ENCODE results near the gene PCP4L1. TPM values are rescaled to one million over a fixed set of nuclear protein-coding genes. Genes with fewer than 3 reads are reported as not detected.

The PCP4L1 gene
- total RNA-seq, 1 donor from 2014 or later: not detected

DNA sequence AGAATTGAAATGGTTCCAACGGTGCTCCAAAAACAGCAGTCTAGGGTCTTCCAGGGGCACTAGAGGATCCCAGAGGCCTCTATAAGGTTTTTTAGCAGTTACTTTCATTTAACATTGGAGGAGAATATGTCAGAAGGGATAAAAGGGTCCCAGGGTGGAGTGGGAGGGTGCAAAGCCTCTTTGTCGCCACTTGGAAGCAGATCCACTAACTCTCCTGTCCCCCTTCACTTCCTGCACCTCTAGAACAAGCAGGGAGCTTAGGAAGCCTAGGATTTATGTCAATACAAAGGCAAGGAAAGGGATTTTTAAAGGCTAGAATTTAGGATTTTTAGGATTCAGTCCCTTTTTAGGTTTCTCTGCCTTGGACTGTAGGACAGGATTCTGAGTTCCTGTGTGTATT lies 8.3 kb downstream of the PCP4L1 start:
- DNase-seq (ENCODE audit: low spot score in 2 of 2): no peak
- intact Hi-C loops (cut with DNase I): no loop called here
- Histone ChIP-seq H3K9me3 (no peaks in the 10 kb centered on the region), H3K27ac (no peak overlapping the region), H3K4me1 (no peaks in the 10 kb centered on the region), H3K4me3 (no peak overlapping the region), H3K36me3 (no peaks in the 10 kb centered on the region), H3K27me3 (no peaks in the 10 kb centered on the region)
- TF ChIP-seq, protein P1, sequence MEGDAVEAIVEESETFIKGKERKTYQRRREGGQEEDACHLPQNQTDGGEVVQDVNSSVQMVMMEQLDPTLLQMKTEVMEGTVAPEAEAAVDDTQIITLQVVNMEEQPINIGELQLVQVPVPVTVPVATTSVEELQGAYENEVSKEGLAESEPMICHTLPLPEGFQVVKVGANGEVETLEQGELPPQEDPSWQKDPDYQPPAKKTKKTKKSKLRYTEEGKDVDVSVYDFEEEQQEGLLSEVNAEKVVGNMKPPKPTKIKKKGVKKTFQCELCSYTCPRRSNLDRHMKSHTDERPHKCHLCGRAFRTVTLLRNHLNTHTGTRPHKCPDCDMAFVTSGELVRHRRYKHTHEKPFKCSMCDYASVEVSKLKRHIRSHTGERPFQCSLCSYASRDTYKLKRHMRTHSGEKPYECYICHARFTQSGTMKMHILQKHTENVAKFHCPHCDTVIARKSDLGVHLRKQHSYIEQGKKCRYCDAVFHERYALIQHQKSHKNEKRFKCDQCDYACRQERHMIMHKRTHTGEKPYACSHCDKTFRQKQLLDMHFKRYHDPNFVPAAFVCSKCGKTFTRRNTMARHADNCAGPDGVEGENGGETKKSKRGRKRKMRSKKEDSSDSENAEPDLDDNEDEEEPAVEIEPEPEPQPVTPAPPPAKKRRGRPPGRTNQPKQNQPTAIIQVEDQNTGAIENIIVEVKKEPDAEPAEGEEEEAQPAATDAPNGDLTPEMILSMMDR (IDR thresholded peaks at IDR 0.05): no peak

DNA sequence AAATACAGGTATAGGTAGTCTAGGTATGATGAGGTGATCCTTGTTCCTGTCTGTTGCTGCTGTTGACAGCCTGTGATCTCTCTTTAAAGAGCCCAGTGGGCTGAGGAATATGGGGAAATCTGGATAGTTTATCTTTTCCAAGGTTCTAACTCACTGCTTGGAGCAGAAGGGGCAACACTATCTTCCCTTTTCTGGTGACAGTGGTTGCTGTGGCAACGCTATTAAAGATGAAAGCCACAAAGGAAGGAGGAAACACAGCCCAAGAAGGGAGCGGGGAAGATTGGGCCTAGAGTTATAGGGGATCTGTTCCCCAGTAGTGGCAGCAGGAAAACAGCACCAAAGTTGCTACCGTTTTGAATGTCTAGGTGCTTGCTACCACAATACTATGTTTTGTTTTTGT lies 8.8 kb downstream of the PCP4L1 start:
- intact Hi-C loops (cut with DNase I): no loop called here
- no peak for DNase-seq (ENCODE audit: low spot score in 2 of 2)
- H3K36me3 ChIP-seq: no peaks in the 10 kb centered on the region
- H3K9me3 ChIP-seq: no peaks in the 10 kb centered on the region
- no peaks in the 10 kb centered on the region for H3K27me3 ChIP-seq
- H3K4me1 ChIP-seq: no peaks in the 10 kb centered on the region
- no peak overlapping the region for H3K27ac ChIP-seq
- TF ChIP-seq, protein P1 (IDR thresholded peaks at IDR 0.05): no peak
- no peak overlapping the region for H3K4me3 ChIP-seq

DNA sequence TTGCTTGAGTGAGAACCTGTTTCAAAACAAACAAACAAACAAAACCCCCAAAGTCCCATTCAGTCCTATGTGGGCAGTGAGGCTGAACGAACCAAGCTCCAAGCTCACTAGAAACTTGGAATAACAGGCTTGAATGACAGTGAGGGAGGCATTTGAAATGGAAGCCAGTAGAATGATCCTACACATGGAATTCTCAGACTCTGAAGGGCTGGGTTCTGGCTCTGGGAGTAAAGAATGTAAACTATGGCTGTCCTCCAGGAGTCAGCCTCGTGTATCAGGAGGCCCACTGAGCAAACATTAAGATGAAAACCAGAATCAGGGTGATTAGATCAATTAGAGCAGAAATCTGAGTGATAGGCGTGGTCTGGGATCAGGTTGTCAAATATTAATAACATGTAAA lies 14.9 kb downstream of the PCP4L1 start:
- TF ChIP-seq, protein P1 (IDR thresholded peaks at IDR 0.05): no peak
- Histone ChIP-seq H3K36me3 (no peaks in the 10 kb centered on the region), H3K9me3 (no peaks in the 10 kb centered on the region), H3K4me1 (no peaks in the 10 kb centered on the region), H3K4me3 (no peak overlapping the region), H3K27ac (no peak overlapping the region), H3K27me3 (no peaks in the 10 kb centered on the region)
- no peak for DNase-seq (ENCODE audit: low spot score in 2 of 2)
- intact Hi-C loops (cut with DNase I): no loop called here

DNA sequence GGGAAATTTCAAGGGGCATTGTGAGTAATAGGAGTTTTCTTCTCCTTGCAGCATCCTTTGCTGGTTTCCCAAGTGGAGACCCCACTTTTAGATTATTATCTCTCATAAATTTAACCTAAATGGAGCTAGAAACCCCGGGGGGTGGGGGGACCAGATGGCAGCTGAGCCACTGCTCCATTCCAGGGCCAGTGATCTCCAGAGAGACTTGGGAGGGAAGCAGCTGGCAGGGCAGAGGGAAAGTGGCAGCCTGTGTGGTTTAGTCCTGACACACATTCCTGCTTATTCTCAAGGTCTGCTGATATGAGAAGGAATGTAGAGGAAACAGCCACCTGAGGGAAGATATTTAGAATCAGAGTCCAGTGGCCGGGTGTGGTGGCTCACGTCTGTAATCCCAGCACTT lies 16.3 kb downstream of the PCP4L1 start:
- TF ChIP-seq, protein P1 (IDR thresholded peaks at IDR 0.05): no peak
- no peak for DNase-seq (ENCODE audit: low spot score in 2 of 2)
- no peak overlapping the region for H3K27ac ChIP-seq
- no peaks in the 10 kb centered on the region for H3K36me3 ChIP-seq
- no peaks in the 10 kb centered on the region for H3K27me3 ChIP-seq
- H3K4me3 ChIP-seq: no peak overlapping the region
- no peaks in the 10 kb centered on the region for H3K4me1 ChIP-seq
- intact Hi-C loops (cut with DNase I): no loop called here
- H3K9me3 ChIP-seq: no peaks in the 10 kb centered on the region

DNA sequence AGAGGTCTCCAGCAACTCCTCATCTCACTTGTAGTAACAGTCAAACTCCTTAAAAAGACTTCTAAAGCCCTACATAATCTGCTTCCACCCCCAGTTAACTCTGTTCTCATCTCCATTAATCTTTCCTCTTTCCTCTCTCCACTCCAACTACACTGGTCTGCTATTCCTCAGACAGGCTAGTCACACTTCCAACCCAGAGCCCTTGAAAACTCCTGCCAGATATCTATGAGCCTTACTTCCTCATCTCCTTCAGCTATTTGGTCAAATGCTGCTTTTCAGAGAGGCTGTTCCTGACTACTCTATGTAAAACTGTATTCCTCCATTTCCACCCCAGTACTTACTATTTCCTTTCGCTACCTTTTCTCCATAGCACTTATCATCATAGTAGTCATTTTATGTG lies 24.4 kb downstream of the PCP4L1 start:
- TF ChIP-seq, protein P1 (IDR thresholded peaks at IDR 0.05): no peak
- no peaks in the 10 kb centered on the region for H3K27me3 ChIP-seq
- no peak for DNase-seq (ENCODE audit: low spot score in 2 of 2)
- H3K36me3 ChIP-seq: no peaks in the 10 kb centered on the region
- no peak overlapping the region for H3K4me3 ChIP-seq
- H3K9me3 ChIP-seq: no peaks in the 10 kb centered on the region
- no peak overlapping the region for H3K27ac ChIP-seq
- intact Hi-C loops (cut with DNase I): no loop called here
- H3K4me1 ChIP-seq: no peaks in the 10 kb centered on the region

DNA sequence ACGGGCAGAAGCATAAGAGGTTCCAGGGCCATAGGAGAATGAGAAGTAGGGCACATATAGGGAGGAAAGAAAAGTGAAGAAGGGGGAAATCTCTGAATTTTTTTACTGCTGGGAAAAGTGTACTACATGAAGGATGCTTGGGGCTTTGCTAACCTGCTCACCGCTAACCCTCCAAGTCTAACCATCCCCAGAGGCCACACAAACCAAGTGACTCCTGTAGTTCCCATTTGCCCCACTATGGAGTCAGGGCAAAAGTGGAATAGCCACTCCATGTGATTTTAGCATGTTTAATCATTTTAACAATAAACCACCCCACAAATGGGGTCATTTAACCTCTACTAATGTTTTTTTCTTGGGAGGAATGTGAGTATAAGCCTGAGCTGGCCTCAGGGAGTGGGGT lies 26.6 kb downstream of the PCP4L1 start:
- Histone ChIP-seq H3K9me3 (no peaks in the 10 kb centered on the region), H3K4me3 (no peak overlapping the region), H3K27ac (no peak overlapping the region), H3K4me1 (no peaks in the 10 kb centered on the region), H3K27me3 (no peaks in the 10 kb centered on the region), H3K36me3 (no peaks in the 10 kb centered on the region)
- TF ChIP-seq, protein P1 (IDR thresholded peaks at IDR 0.05): no peak
- intact Hi-C loops (cut with DNase I): no loop called here
- no peak for DNase-seq (ENCODE audit: low spot score in 2 of 2)

All from ascending aorta (tissue), 2 donors.